ENCODE results near the gene MTHFD2L. TPM values are rescaled to one million over a fixed set of nuclear protein-coding genes. Genes with fewer than 3 reads are reported as not detected.

The MTHFD2L gene
- polyA plus RNA-seq, 1 donor from 2014 or later, result 43.5 TPM

- H3K4me3 ChIP-seq (ENCODE audit: low read length), result no peak overlapping the region
- H3K27ac ChIP-seq (ENCODE audit: low read length), result no peak overlapping the region
- no peak overlapping the region for H2AFZ ChIP-seq (ENCODE audit: low read depth, low read length)
- H3F3A ChIP-seq (ENCODE audit: insufficient read depth, low read length, poor library complexity, severe bottlenecking), result no peaks in the 10 kb centered on the region
- H3K9me2 ChIP-seq (ENCODE audit: insufficient read depth, low read length), result no peaks in the 10 kb centered on the region
- no peaks in the 10 kb centered on the region for H3K9me3 ChIP-seq (ENCODE audit: low read length)
- no peaks in the 10 kb centered on the region for H3K27me3 ChIP-seq (ENCODE audit: insufficient read depth, low read depth, low read length)
- TF ChIP-seq EZH2 (IDR thresholded peaks at IDR 0.05; ENCODE audit: borderline replicate concordance, insufficient read depth, low read length, poor library complexity, severe bottlenecking) (no peak), SMC3 (conservative IDR thresholded peaks at IDR 0.05; ENCODE audit: poor library complexity) (no peak), TAF1 (IDR thresholded peaks at IDR 0.05; ENCODE audit: low read depth) (no peak), CTCF (IDR thresholded peaks at IDR 0.05; ENCODE audit: poor library complexity, severe bottlenecking) (no peak), MXI1 (conservative IDR thresholded peaks at IDR 0.05; ENCODE audit: poor library complexity, severe bottlenecking) (no peak), POLR2AphosphoS5 (IDR thresholded peaks at IDR 0.05) (no peak), REST (IDR thresholded peaks at IDR 0.05; ENCODE audit: borderline replicate concordance) (no peak), RAD21 (conservative IDR thresholded peaks at IDR 0.05) (no peak), EP300 (conservative IDR thresholded peaks at IDR 0.05; ENCODE audit: poor library complexity, severe bottlenecking) (no peak)
- no peaks in the 10 kb centered on the region for H3K36me3 ChIP-seq (ENCODE audit: insufficient read depth, low read length)
- no peaks in the 10 kb centered on the region for H3K79me2 ChIP-seq (replicated peaks; ENCODE audit: insufficient read depth, low read length)
- no peak overlapping the region for H3K9ac ChIP-seq (ENCODE audit: low read length)
- H4K20me1 ChIP-seq (ENCODE audit: insufficient read depth), result no peaks in the 10 kb centered on the region
- H3K4me2 ChIP-seq (ENCODE audit: low read length), result no peak overlapping the region
Measured at GRCh38 chr4:74235135-74235534, 77.2 kb downstream of the MTHFD2L start.

GRCh38 chr4:74237425-74237966, 79.6 kb downstream of the MTHFD2L start:
- Histone ChIP-seq H3K9me3 (ENCODE audit: low read length) (no peaks in the 10 kb centered on the region), H3K79me2 (replicated peaks; ENCODE audit: insufficient read depth, low read length) (no peaks in the 10 kb centered on the region), H3K27ac (ENCODE audit: low read length) (no peak overlapping the region), H3K36me3 (ENCODE audit: insufficient read depth, low read length) (no peaks in the 10 kb centered on the region), H2AFZ (ENCODE audit: low read depth, low read length) (no peak overlapping the region), H3K9me2 (ENCODE audit: insufficient read depth, low read length) (no peaks in the 10 kb centered on the region), H3K4me2 (ENCODE audit: low read length) (no peak overlapping the region), H3K27me3 (ENCODE audit: insufficient read depth, low read depth, low read length) (no peaks in the 10 kb centered on the region), H4K20me1 (ENCODE audit: insufficient read depth) (no peaks in the 10 kb centered on the region), H3K9ac (ENCODE audit: low read length) (no peak overlapping the region), H3K4me3 (ENCODE audit: low read length) (no peak overlapping the region), H3F3A (ENCODE audit: insufficient read depth, low read length, poor library complexity, severe bottlenecking) (no peaks in the 10 kb centered on the region)
- no peak for TF ChIP-seq POLR2AphosphoS5 (IDR thresholded peaks at IDR 0.05)

GRCh38 chr4:74244049-74244448, 86.1 kb downstream of the MTHFD2L start:
- no peak overlapping the region for H3K4me3 ChIP-seq (ENCODE audit: low read length)

More at GRCh38 chr4:74244049-74244448, 86.1 kb downstream of the MTHFD2L start:
- no peak overlapping the region for H2AFZ ChIP-seq (ENCODE audit: low read depth, low read length)
- no peaks in the 10 kb centered on the region for H3F3A ChIP-seq (ENCODE audit: insufficient read depth, low read length, poor library complexity, severe bottlenecking)
- H3K9me2 ChIP-seq (ENCODE audit: insufficient read depth, low read length), result no peaks in the 10 kb centered on the region
- H3K4me2 ChIP-seq (ENCODE audit: low read length), result no peak overlapping the region
- no peak overlapping the region for H3K9ac ChIP-seq (ENCODE audit: low read length)
- H4K20me1 ChIP-seq (ENCODE audit: insufficient read depth), result no peaks in the 10 kb centered on the region
- no peaks in the 10 kb centered on the region for H3K36me3 ChIP-seq (ENCODE audit: insufficient read depth, low read length)
- TF ChIP-seq TAF1 (IDR thresholded peaks at IDR 0.05; ENCODE audit: low read depth), result no peak
- no peak for TF ChIP-seq MXI1 (conservative IDR thresholded peaks at IDR 0.05; ENCODE audit: poor library complexity, severe bottlenecking)
- no peak for TF ChIP-seq CTCF (IDR thresholded peaks at IDR 0.05; ENCODE audit: poor library complexity, severe bottlenecking)
- TF ChIP-seq POLR2AphosphoS5 (IDR thresholded peaks at IDR 0.05), result no peak
- TF ChIP-seq RAD21 (conservative IDR thresholded peaks at IDR 0.05), result no peak
- H3K9me3 ChIP-seq (ENCODE audit: low read length), result no peaks in the 10 kb centered on the region
- no peaks in the 10 kb centered on the region for H3K27me3 ChIP-seq (ENCODE audit: insufficient read depth, low read depth, low read length)
- H3K27ac ChIP-seq (ENCODE audit: low read length), result no peak overlapping the region
- H3K79me2 ChIP-seq (replicated peaks; ENCODE audit: insufficient read depth, low read length), result no peaks in the 10 kb centered on the region

Measured in neural cell (in vitro differentiated cells).